CD4-positive, alpha-beta T cell treated with Interleukin-6 at 100 ng/mL for 8 hours (primary cell): ENCODE measurements around the gene AKAP6.

Experiments
- DNase-seq: peaks from one replicate; pipeline ENCODE4 v3.0.0-alpha.2; 2020; ENCODE audit warnings: mixed read lengths, low spot score

The AKAP6 gene

DNA sequence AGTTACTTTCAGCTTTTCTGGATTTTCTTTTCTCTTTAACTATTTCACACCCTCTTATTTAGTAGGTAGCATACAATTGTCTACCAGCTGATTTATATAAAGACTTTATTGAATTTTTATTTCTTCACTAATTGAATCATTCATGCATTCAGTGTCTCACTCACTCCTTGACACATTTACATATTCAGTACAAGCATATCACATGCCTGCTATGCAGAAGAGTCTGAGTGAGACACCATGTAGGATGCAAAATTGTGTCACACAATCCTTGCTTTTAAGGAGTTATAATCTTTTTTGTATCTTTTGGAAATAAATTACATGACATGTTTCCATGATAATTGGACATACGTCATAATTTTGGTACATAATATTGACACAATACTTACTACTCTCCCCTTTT lies 83.0 kb downstream of the AKAP6 start:
- DNase-seq: no peak

DNA sequence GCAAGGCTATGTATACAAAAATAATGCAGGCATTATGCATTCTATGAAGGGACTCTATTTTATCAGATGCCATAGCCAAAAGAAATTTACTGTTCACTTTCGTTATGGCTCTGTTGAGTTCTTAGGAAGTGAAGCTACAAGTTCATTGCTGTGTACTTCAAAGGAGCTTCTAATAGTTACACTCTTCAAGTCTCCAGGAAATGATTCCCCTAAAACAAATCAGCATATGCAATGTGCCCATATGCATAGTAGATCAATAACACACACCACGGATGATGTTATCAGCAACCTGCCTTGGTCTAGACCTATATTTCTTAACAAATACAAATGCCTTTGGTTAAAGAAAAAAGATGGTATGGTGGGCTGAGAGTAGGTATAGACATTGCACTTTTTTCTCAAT lies 83.4 kb downstream of the AKAP6 start:
- DNase-seq: no peak

DNA sequence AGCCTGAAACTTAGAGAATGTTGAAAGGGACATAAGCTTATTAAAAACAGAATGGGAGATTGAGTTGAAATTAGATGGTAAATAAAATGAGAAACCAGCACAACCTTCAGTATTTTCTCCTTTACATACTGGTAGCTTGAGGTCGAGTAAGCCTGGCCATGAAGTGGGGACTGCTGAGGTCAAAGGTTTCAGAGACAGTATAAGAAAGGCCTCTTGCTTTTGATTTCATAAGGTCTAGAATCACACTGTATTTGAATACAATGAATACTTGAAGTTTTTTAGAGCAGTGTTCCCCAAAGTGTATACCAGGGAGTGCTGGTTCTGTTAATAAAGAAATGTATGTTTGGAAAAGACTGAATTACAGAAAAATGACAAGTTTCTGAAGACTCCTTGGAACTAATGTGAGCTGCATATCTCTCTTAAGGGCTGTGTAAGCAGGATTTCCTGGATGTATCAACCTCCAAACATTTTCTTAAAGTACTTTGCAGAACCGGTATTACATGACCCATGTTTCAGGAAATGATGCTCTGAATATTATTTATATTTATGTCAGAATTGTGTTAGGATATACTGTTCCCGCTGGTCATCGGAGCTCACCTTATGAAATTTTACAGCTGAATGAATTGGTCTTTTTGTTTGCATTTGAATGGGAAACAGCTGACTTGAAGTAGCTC lies 85.0 kb downstream of the AKAP6 start:
- no peak for DNase-seq

DNA sequence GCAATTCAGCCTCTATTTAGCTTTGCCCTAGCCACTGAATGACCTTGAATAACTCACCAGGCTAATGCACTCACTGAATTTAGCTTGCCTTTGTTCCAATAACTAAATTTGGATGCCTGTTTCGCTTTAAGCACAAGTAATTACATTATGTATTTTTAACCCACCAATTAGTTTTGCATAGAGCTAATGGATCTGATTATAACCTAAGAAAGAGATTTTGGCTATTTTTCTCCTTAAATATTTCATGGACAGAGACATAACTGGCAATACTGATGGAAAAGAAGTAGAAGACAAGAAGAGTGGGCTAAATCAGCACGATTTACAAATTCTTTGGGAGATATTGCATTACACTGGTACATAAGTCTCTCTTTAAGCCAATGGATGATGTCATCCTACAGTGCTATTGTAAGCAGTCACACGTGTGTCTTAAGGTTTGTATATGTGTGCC lies 85.7 kb downstream of the AKAP6 start:
- no peak for DNase-seq

DNA sequence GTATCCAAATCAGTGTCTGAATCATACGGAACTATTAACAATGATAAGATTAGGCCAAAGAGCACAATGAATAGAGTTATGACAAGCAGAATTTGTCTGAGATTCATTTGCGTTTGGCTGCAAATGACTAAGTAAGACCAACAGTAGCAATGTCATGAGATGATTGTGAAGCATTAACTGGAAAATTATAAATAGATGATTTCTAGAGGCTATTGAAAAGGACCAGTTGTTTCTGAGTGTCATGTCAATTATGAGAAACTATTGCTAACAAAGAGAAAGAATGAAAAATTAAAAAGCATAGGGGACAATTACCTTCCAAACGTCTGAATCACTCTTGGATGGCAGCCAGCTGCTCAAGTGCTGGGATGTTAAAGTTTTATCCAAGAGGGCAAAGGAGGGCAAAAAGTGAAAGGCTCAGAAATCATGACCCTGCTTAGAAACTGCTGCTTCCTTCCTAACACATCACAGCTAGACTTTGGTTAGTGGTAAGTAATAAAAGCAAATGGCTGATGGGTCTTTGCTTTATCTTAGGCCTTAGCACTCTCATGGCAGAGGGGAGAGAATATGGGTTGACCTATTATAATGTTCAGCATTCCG lies 89.0 kb downstream of the AKAP6 start:
- no peak for DNase-seq

DNA sequence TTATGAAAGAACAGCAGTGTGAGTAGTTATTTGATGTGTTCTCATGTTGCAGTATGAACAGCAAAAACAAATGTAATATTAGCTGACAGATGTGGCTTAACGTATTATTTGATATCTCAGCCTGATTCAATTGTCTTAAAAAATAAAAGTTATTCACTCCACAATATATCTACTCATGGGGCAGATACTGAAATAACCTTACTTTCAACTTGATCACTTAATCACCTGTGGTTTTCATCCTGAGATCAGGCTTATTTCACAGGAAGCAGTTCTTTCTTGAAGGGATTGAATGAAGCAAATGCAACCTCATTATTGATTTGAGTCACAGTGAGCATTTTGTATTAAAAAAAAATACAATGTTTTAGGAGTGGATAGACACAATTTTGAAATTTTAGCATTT lies 90.3 kb downstream of the AKAP6 start:
- no peak for DNase-seq

DNA sequence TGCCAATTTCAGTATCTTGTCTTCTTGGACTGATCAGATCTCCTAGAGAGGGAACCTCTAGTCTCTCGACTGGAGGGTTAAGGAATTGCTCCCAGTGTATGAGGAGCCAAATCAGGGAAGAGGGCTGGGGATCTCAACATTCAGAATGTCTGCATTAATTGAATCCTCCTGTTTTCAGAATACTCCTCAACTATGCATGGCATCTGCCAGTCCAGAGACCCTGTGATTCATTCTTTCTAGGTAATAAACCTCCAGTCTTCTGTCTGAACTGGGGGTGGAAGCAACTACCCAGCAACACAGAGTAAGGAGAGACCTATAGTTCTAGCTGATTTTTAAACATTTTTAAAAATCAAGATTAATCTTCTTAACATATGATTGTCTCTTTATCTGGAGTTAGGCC lies 92.7 kb downstream of the AKAP6 start:
- DNase-seq: no peak

DNA sequence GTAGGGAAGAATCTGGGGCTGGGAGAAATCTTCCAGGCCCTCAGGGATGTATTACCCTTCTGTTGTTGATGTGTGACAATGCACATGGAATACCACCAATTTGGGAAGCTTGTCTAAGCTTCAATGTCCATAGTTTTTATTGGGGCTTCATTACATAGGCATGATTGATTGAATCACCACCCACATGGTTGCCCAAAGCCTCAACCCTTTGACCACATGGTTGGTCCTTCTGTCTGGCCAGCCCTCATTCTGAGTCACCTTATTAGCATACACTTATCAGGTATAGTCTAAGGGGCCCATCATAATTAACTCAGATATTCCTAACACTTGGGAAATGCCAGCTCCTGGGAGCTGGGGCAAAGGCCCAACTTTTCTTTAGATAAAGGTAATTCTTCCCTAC lies 93.3 kb downstream of the AKAP6 start:
- DNase-seq: no peak

DNA sequence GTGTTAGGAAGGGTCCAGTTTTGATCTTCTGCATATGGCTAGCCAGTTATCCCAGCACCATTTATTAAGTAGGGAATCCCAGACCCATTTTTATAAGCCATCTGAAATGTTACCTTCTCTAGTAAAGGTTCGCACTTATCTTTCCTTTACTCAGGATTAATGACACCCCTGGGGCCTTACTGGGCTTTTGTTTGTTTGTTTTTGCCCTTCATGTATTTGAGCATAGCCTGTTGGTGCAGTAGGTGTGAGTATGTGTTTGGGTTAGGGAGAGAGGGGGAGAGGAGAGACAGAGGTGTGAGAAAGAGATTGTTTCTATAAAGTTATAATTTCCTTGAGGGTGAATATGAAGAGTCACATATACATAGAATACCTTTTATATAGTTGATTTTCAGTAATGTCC lies 96.9 kb downstream of the AKAP6 start:
- DNase-seq: no peak

DNA sequence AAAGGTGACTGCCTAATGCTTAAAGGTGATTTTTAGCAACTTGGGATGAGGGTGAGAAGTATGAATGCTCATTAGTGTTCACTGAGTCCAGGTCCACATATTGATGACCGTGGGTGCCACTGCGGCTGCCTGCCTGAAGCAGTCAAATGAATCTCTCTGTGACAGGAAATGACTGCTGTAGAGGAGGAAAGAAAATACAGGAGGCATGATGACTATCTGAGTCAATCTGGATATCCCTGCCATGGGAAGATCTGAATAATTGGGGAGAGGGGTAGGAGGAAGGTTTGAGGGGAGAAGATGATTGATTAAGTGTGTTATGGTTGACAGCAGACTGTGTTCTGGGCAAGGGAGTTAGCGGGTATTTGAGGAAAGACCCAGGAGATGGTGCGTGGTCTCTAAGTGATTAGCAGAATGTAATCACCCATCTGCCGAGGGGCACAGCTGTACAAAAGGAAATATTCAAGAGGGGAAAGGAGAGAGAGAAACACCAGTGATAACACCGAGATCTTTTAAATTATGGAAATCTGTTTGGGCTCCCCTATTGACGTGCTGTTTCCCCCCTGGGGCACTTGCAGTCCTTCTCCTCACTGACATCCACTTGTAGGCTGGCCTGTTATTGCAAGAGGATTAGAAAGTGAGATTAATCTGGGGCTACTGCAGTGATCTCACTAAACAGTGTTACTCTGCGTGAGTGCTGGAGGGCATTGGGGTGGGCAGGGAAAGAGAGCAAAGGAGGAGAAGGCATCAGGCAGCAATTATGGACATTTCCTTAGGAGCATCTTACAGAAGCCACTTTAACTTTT lies 97.7 kb downstream of the AKAP6 start:
- no peak for DNase-seq

DNA sequence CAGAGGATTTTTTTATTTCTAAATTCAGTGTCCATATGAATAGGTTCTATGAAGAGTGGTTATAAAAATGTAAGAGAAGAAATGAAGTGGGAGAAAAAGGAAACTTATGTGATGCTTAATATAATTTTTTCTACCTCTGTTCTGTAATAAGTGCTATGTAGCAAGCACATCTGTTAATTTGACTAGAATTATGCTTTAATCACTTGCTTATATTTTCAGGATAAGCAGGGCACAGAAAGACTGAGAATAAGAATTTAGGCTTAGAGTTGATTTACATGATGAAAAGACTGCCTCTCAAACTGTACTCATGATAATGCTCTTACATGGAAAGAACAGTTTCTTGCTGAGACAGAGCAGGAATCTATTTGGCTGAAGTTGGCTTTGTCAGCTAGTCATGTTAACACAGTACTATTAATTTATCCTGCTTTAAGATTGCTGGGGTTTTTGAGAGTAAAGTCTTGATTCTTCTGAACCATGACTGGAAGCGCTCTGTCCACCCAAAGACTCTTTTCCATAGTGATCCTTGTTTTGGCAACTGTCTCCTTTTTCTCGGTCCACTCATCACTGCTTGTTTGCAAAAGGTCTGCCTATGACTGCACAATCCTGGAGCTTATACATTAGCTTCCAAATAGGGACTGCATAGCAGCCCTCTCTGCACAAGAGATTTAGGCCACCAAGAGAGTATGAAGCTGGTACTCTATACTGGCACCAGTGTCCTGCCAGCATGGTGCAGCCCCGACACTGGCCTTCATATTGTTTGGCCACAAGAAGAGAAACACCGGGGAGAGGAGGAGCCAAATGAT lies 98.8 kb downstream of the AKAP6 start:
- DNase-seq: no peak

DNA sequence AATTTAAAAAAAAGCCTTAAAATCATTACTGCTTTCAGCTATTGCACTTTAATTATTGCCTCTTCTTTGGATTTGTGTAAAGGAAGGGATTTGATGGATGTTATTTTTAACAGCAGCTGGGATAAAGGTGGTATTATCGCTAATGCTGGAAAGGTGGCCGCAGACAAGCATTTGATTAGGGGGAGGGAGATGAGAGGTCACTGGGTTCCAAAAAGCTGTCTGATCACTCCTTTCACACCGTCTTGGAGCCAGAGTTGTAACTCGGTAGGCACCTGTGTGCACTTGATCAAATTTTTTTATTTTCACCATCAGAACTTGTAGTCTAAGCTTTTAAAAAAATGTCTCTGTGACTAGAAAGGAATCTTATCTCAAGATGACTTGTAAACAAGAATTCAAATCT lies 99.8 kb downstream of the AKAP6 start:
- DNase-seq: no peak

DNA sequence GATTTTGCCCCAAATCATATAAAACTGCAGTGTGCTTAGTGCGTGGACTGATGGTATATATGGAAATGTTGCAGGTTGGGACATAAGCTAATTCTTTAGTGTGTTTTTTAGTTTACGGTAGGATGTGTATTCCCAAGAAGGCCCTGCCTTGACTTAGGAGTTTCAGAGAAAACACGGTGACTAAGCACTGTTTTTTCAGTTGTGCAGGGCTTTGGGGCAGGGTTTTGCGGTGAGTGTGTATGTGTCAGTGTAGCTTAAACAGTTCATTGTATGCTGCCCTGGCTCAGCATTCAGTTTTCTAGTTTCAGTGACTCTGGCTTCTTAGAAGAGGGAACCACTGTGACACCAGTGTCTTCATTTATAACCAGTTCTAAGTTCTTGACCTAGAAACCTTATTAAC lies 101.2 kb downstream of the AKAP6 start:
- no peak for DNase-seq

DNA sequence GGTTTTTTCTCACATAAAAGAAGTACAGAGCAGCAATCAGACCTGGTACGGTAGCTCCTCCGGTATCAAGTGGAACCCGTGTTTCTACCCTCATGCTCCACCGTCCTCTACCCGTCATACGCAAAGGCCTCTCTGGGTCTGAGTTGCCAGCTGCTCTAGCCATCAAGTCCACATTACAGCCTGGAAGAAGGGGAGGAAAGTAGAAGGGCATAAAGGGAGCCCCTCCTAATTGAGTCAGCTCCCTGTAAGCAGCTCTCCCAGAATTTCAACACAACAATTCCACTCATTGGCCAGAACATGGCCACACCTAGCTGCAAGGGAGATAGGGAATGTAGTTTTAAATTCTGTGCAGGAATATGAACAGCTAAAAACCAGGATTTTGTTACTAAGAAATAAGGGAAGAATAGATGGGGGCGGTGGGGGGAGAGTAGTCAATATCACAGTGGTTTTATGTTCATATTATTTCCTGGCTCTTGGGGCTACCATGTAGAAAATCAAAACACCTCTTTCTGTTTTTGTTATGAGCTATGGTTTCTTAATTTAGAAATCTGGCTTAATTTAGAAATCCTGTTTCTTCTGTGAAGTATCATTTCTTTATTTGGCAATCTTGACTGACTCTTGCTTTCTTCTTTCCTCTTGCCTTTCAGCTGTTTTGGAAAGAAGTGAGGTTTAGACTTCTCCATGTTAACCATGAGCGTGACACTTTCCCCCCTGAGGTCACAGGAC lies 103.9 kb downstream of the AKAP6 start:
- DNase-seq: no peak

DNA sequence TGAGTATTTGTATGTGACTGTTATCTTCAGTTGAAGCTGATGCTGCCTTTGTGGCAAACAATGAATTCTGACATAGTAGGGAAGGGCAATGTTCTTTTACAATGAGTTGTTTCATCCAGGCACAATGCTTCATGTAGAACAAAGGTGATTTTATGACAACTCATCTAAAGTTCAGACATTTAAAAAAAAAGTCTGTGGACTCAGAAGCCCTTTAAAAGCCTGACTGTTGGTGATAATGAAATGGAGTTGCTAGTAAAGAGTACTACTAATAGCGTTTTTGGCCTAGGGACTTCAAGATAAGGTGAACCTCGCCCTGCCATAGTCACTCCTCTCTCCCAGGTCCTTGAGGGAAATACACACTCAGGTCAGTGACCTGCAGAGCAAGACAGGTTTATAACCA lies 105.1 kb downstream of the AKAP6 start:
- DNase-seq: no peak

DNA sequence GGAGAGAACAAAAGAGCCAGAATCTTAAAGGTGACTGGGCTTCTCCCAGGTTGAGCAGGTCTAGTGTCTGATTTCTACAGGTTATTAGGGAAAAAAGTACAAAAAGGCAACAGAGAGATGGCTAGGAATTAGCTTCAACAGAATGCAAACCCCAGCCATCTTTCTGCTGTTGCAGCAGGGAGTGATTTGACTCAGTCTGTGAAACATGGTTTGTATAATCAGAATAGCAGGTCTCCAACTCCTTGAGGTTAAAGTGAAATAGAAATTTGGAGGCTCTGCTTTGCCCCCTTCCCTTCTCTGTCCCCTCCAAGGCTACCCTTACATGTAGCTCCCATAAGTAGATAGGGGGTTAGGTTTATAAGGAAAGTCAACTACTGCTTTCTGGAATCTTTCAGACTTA lies 105.8 kb downstream of the AKAP6 start:
- DNase-seq: no peak

DNA sequence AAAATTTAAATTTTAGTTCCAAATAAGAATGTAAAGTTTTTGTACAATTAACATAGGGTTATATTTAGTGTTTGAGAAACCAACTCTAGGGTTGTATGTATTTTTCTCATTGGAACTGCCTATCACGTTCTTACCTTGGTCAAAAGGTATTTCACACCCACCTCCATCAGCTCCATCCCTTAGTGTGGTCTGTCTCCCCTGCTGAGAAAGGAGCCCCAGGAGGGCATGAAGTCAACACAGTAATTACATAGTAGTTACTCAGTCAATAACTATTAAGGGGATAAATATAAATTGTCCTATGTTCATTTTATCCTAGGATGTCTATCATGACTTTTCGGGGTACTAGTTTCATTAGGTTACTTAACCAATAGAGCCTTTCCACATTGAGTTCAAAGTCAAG lies 106.3 kb downstream of the AKAP6 start:
- no peak for DNase-seq

DNA sequence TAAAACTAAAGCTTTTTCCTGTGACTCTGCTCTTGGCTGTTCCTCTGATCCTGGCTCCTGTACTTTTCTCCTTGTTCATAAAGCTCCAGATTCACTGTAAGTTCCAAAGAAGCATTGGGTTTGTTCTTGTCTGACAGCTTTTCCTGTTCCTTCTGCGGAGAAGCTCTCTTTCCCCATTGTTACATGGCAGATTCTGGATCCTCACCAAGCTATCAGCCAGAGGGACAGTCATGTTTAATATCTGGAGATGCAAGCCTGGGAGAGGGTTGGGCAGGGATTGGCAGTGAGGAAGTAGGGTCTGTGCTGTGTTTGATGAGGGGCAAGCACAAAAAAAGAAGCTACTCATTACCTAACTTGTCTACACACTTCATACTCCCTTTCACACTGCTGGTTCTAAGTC lies 107.9 kb downstream of the AKAP6 start:
- DNase-seq: no peak

DNA sequence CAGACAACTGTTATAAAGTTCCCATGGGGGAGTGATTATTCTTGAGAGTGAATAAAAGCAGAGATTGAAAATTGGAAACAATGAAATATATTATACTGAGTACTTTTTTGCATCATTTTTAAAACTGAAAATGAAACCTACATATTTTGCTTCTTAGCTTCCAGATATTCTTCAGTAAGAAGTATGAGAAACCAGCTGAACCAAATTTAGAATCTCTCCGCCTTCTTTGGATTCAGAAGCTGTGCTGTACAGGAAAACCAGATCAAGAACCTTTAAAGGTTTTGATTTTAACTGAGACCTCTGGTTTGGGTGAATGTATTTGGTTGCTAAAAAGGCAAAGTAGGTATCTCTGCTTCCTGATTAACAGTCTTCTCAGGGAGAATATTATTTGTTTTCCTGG lies 109.4 kb downstream of the AKAP6 start:
- no peak for DNase-seq

DNA sequence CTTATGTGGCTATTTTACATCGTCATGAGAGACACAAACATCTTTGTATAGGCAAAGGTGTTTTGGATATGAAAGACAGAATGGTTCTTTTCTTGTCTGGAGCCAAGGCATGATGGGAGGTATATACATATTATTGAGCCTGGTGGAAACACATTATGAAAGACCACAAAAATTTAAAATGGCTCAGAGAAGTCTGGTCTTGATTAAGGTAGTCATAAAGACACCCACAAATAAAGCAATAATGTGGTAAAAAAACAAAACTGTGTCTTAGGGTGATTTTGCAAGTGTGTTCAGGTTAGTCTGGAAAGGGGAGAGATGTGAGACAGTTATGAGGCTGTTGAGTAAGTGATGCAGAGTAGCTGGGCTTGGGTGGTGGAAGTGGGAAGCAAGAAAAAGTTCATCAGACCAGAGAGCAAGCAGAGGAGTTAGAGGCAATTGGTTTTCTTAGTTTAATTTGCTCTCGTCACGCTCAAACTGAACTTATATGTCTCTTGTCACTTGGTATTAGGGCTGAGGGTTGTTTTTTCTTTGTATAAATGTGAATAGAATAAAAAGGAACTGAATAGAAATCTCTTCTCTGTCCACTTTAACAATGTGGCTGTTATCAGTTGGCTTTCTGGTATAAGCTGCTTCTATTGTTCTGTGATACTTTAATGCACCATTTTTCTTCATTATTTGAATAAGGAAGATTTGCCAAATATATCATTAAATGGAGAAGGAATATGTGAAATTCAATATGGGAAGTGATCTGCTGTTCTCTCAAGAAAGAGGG lies 115.0 kb downstream of the AKAP6 start:
- DNase-seq: no peak

DNA sequence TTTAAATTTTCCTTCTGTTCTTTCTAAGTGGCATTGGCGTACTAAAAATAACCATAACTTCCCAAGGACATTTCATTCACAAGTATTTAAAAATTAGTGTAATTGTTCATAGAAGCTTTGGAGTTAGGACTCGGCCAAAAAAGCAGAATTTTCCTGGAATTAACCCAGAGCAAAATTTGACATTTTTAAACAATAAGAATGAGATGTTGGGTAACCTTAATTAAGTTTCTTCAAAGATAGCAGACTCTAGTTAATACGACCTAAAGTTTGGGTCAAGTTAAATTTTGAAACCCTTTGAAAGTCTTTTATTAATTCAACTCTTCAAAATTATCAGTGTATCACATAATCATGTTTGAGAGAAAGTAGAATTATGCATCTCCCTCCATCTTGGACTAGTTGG lies 118.3 kb downstream of the AKAP6 start:
- DNase-seq: no peak
